ENCODE measurements around the gene DRICH1.
"Not testable (repeated sequence)": the region's sequence is repeated elsewhere in the genome, so short reads cannot be mapped to it uniquely, and the experiment has no call there.

Gene DRICH1

GRCh38 chr22:23632178-23632577 lies at the start of gene DRICH1:
TSS of gene DRICH1 (minus strand) at chr22:23632321. CDS start at chr22:23632023, 298 bp downstream.
- no peak for DNase-seq

- DNase-seq = no peak
Measured at GRCh38 chr22:23681026-23681809, 49.1 kb upstream of the DRICH1 start.

- no peak for DNase-seq
Measured at GRCh38 chr22:23678133-23678532, 46.0 kb upstream of the DRICH1 start.

- DNase-seq = no peak
Measured at GRCh38 chr22:23677701-23677995, 45.5 kb upstream of the DRICH1 start.

DNA sequence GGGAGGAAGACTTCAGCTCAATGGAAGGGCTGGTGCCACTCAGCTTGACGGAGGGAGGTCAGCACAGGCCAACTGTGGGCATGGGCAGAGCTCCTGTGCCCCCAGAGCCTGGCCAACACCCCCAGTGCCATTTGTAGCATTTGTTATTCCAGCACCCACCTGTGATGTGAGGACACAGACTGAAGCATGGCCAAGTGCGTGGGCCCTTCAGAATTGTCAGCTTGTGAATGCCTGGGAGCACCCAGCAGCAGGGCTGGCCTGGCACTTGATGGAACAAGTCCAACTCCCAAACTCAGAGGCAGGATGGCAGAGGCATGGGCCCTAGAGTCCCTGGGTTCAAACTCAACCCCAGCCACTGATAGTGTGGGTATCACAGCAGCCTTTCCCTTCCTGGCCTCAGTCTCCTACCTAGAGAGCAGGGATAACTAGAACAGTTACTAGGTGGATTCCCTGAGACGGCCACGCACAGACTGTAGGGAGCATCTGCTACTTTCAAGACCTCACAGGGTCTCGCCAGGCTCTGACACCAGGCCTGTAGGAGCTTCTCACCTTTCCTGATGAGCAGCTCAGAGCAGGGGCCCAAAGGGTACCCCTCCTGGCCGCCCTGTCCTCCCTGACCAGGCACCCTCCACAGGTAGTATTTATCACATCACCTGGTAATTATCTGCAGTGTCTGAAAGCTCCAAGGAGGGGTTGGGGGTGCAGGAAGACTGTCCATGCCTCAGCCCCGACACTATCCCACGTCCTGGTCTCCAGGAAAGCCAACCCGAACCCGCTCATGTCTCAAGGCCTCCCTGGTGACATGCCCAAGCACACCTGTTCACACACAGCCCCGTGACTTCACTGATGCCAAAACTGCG lies 45.0 kb upstream of the DRICH1 start:
- not testable (repeated sequence) for DNase-seq

DNA sequence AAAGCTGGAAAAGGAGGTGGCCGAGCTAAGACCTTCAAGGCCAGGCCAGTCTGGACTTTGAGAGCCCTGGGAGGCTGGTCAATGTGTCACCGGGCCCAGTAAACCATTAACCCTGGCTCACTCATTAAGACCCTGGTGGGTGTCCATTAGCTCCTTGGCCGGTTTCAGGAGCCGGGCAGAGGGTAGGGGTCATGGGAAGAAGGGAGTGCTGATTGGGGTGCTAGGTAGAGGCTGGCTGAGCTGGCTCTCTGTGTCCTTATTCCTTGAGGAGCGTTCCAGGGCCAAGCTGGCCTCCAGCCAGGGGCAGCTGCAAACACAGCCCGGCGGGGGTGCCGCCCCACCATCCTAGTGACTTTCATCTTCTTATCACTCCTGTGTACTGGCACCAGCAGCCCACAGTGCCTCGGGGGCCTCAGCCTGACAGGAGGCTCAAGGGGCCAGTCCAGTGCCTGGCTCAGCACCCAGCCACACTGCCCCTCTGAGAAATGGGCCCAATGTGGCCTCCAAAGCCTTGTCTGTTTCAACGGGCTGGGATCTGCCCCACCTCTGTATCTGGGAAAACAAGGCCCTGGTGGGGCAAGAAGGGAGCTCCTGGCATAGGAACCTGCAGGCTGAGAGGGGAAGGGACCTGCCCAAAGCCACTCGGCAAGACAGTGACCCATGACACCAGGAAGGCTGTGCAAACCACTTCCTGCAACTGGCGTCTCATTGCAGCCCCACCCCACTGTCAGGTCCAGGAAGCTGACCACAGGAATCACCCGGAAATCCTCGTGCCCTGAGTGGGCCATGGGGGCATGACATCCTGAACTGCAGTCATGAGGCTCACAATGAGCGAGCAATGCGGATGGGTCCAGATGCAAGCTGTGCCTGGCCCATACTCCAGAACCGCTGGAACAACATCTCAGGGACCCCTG lies 43.6 kb upstream of the DRICH1 start:
- DNase-seq = no peak

GRCh38 chr22:23674886-23675501 lies 42.9 kb upstream of the DRICH1 start:
- not testable (repeated sequence) for DNase-seq

- DNase-seq = no peak
Measured at GRCh38 chr22:23673826-23674690, 41.9 kb upstream of the DRICH1 start.

GRCh38 chr22:23673050-23673620 lies 41.0 kb upstream of the DRICH1 start:
- no peak for DNase-seq

GRCh38 chr22:23672307-23673049 lies 40.4 kb upstream of the DRICH1 start:
- not testable (repeated sequence) for DNase-seq

GRCh38 chr22:23671387-23671786 lies 39.3 kb upstream of the DRICH1 start:
- DNase-seq = not testable (repeated sequence)

GRCh38 chr22:23670378-23671295 lies 38.5 kb upstream of the DRICH1 start:
- no peak for DNase-seq

- not testable (repeated sequence) for DNase-seq
Measured at GRCh38 chr22:23660381-23660780, 28.3 kb upstream of the DRICH1 start.

DNA sequence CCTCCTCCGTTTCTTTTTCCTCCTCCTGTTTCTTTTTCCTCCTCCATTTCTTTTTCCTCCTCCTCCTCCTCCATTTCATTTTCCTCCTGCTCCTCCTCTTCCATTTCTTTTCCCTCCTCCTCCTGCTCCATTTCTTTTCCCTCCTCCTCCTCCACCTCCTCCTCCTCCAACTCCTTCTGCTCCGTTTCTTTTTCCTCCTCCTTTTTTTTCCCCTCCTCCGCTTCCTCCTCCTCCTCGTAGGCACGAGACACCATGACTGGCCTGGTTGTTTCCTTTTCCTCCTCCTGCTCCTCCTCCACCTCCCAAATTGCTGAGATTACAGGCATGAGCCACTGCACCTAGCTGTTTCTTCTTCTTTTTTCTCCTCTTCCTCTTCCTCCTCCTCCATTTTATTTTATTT lies 25.6 kb upstream of the DRICH1 start:
- DNase-seq = no peak

GRCh38 chr22:23655891-23656475 lies 23.9 kb upstream of the DRICH1 start:
- no peak for DNase-seq

DNA sequence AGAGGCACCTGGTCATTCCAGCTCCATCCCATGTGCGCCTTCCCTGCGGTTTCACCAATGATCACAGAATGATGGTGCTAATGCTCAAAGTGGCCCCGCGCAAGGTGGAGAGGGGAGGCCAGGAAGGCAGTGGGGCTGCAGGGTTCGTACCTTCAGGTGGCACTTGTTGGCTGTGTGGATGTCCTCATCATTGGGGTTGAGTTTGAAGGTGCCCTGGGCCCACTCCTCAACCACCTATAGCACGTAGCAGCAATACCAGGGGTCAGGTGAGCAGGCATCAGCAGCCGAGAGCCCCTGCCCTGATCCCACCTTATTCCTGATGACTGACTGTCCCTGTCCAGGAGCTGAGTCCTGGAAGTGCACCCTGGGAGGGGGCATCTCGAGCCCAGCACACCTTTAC lies 20.6 kb upstream of the DRICH1 start:
- DNase-seq = no peak

- no peak for DNase-seq
Measured at GRCh38 chr22:23652286-23652685, 20.2 kb upstream of the DRICH1 start.

- DNase-seq = no peak
Measured at GRCh38 chr22:23651676-23652075, 19.6 kb upstream of the DRICH1 start.

- DNase-seq = no peak
Measured at GRCh38 chr22:23649071-23649501, 17.0 kb upstream of the DRICH1 start.
